Vagina (tissue), 2 donors: ENCODE results near the gene PTPRB.

ENCODE experiments used
- CTCF ChIP-seq, 3 experiments: fragments of 450-650 bp in 2 of 3; fragments of 200-600 bp in 1 of 3; sonication (generic) in 1 of 3; IDR thresholded peaks; one replicate each; pipeline ENCODE4 v1.5.1; 2017 to 2019; ENCODE audit warnings: antibody characterized with exemption in 3 of 3, mild to moderate bottlenecking in 2 of 3, moderate library complexity in 2 of 3
- POLR2A ChIP-seq, 2 donors: fragments of 450-650 bp; IDR thresholded peaks; one replicate each; pipeline ENCODE4 v1.6.1; 2017; ENCODE audit warnings: antibody characterized with exemption in 2 of 2, mild to moderate bottlenecking in 2 of 2, moderate library complexity in 2 of 2
- POLR2AphosphoS5 ChIP-seq, 2 donors: sonication (generic); formaldehyde crosslinking; IDR thresholded peaks; one replicate each; pipeline ENCODE4 v1.9.0; 2017; ENCODE audit warnings: antibody characterized with exemption in 2 of 2, mild to moderate bottlenecking in 2 of 2, low read depth in 1 of 2; ENCODE audit not compliant: insufficient read depth in 1 of 2

- no peak for TF ChIP-seq CTCF (IDR thresholded peaks at IDR 0.05)
- no peak for TF ChIP-seq POLR2A (IDR thresholded peaks at IDR 0.05)
- no peak for TF ChIP-seq POLR2AphosphoS5 (IDR thresholded peaks at IDR 0.05; ENCODE audit: insufficient read depth in 1 of 2, low read depth in 1 of 2)
Measured at GRCh38 chr12:70617450-70617849, 19.8 kb downstream of the PTPRB start.
